ENCODE results near the gene GRID2IP.
A peak's percentile ranks its signal among the peaks of the same experiment; 100 is the strongest.
"Not testable (repeated sequence)": the region's sequence is repeated elsewhere in the genome, so short reads cannot be mapped to it uniquely, and the experiment has no call there.

GRID2IP gene

GRCh38 chr7:6461946-6462550, 89.2 kb downstream of the GRID2IP start:
- Histone ChIP-seq H3K9me3 (ENCODE audit: control extremely low read depth in 1 of 5, control insufficient read depth in 4 of 5, insufficient read depth in 2 of 5, low read depth in 1 of 5, low read length in 4 of 5) (peaks cover 0 to 5% (median 1%) of the 10 kb centered on the region in 5 experiments), H3K27me3 (replicated peaks in 2 of 5; ENCODE audit: control insufficient read depth in 4 of 5, insufficient read depth in 5 of 5, low read length in 4 of 5) (no peaks in the 10 kb centered on the region), H3K4me1 (ENCODE audit: control extremely low read depth in 1 of 4, control insufficient read depth in 4 of 4, insufficient read depth in 4 of 4, low read length in 3 of 4) (no peaks in the 10 kb centered on the region), H3K36me3 (ENCODE audit: control insufficient read depth in 4 of 4, insufficient read depth in 4 of 4, low read length in 3 of 4) (peaks cover 15 to 52% (median 38%) of the 10 kb centered on the region in 4 experiments), H3K27ac (ENCODE audit: insufficient read depth in 1 of 2, low read depth in 1 of 2, low read length in 2 of 2, poor library complexity in 1 of 2, severe bottlenecking in 2 of 2) (no peak overlapping the region), H3K4me3 (ENCODE audit: control insufficient read depth in 1 of 7, extremely low read depth in 1 of 7, insufficient read depth in 4 of 7, low read depth in 2 of 7, low read length in 6 of 7) (no peak overlapping the region)
- POLR2A ChIA-PET, result no interaction called here
- no peak for DNase-seq
- CTCF ChIA-PET, result no interaction called here
- WGBS (ENCODE audit: insufficient coverage), result 100% methylated on average over 1 of the region's 4 CpGs

- H3K4me1 ChIP-seq (ENCODE audit: control extremely low read depth in 1 of 4, control insufficient read depth in 4 of 4, insufficient read depth in 4 of 4, low read length in 3 of 4), result no peaks in the 10 kb centered on the region
- 97% methylated on average over 10 of the region's 11 CpGs for WGBS (ENCODE audit: insufficient coverage)
- no peak overlapping the region for H3K4me3 ChIP-seq (ENCODE audit: control insufficient read depth in 1 of 7, extremely low read depth in 1 of 7, insufficient read depth in 4 of 7, low read depth in 2 of 7, low read length in 6 of 7)
- H3K27me3 ChIP-seq (replicated peaks in 2 of 5; ENCODE audit: control insufficient read depth in 4 of 5, insufficient read depth in 5 of 5, low read length in 4 of 5), result no peaks in the 10 kb centered on the region
- ChIA-PET POLR2A (no interaction called here), CTCF (no interaction called here)
- H3K9me3 ChIP-seq (ENCODE audit: control extremely low read depth in 1 of 5, control insufficient read depth in 4 of 5, insufficient read depth in 2 of 5, low read depth in 1 of 5, low read length in 4 of 5), result no peaks in the 10 kb centered on the region
- DNase-seq, result no peak
- H3K27ac ChIP-seq (ENCODE audit: insufficient read depth in 1 of 2, low read depth in 1 of 2, low read length in 2 of 2, poor library complexity in 1 of 2, severe bottlenecking in 2 of 2), result no peak overlapping the region
- H3K36me3 ChIP-seq (ENCODE audit: control insufficient read depth in 4 of 4, insufficient read depth in 4 of 4, low read length in 3 of 4), result peaks cover 10 to 45% (median 28%) of the 10 kb centered on the region in 4 experiments
These were observed 90.2 kb downstream of the GRID2IP start for GRCh38 chr7:6460990-6461584.

GRCh38 chr7:6460303-6460702, 91.0 kb downstream of the GRID2IP start:
- POLR2A ChIA-PET, result no interaction called here
- CTCF ChIA-PET, result no interaction called here
- 100% methylated on average over 3 of the region's 6 CpGs for WGBS (ENCODE audit: insufficient coverage)

GRCh38 chr7:6458676-6459075, 92.6 kb downstream of the GRID2IP start:
- H3K27ac ChIP-seq (ENCODE audit: insufficient read depth in 1 of 2, low read depth in 1 of 2, low read length in 2 of 2, poor library complexity in 1 of 2, severe bottlenecking in 2 of 2); POLR2A ChIA-PET; H3K9me3 ChIP-seq (ENCODE audit: control extremely low read depth in 1 of 5, control insufficient read depth in 4 of 5, insufficient read depth in 2 of 5, low read depth in 1 of 5, low read length in 4 of 5); H3K4me3 ChIP-seq (ENCODE audit: control insufficient read depth in 1 of 7, extremely low read depth in 1 of 7, insufficient read depth in 4 of 7, low read depth in 2 of 7, low read length in 6 of 7); DNase-seq; H3K4me1 ChIP-seq (ENCODE audit: control extremely low read depth in 1 of 4, control insufficient read depth in 4 of 4, insufficient read depth in 4 of 4, low read length in 3 of 4); H3K27me3 ChIP-seq (replicated peaks in 2 of 5; ENCODE audit: control insufficient read depth in 4 of 5, insufficient read depth in 5 of 5, low read length in 4 of 5): not testable (repeated sequence)
- CTCF ChIA-PET, result interaction anchor here (1.1 kb wide), 1 partner anchor 18 kb away, joined by 3 read pairs; no protein-coding TSS in a partner anchor
- WGBS (ENCODE audit: insufficient coverage), result 100% methylated on average over 2 of the region's 3 CpGs
- peaks cover 5 to 32% (median 20%) of the 10 kb centered on the region in 4 experiments for H3K36me3 ChIP-seq (ENCODE audit: control insufficient read depth in 4 of 4, insufficient read depth in 4 of 4, low read length in 3 of 4)

More at GRCh38 chr7:6460303-6460702, 91.0 kb downstream of the GRID2IP start:
- H3K4me1 ChIP-seq (ENCODE audit: control extremely low read depth in 1 of 4, control insufficient read depth in 4 of 4, insufficient read depth in 4 of 4, low read length in 3 of 4), result no peaks in the 10 kb centered on the region
- DNase-seq, result no peak
- H3K27ac ChIP-seq (ENCODE audit: insufficient read depth in 1 of 2, low read depth in 1 of 2, low read length in 2 of 2, poor library complexity in 1 of 2, severe bottlenecking in 2 of 2), result no peak overlapping the region
- H3K36me3 ChIP-seq (ENCODE audit: control insufficient read depth in 4 of 4, insufficient read depth in 4 of 4, low read length in 3 of 4), result peaks cover 5 to 37% (median 22%) of the 10 kb centered on the region in 4 experiments
- no peak overlapping the region for H3K4me3 ChIP-seq (ENCODE audit: control insufficient read depth in 1 of 7, extremely low read depth in 1 of 7, insufficient read depth in 4 of 7, low read depth in 2 of 7, low read length in 6 of 7)
- H3K9me3 ChIP-seq (ENCODE audit: control extremely low read depth in 1 of 5, control insufficient read depth in 4 of 5, insufficient read depth in 2 of 5, low read depth in 1 of 5, low read length in 4 of 5), result no peaks in the 10 kb centered on the region
- H3K27me3 ChIP-seq (replicated peaks in 2 of 5; ENCODE audit: control insufficient read depth in 4 of 5, insufficient read depth in 5 of 5, low read length in 4 of 5), result no peaks in the 10 kb centered on the region

GRCh38 chr7:6453734-6454133, 97.5 kb downstream of the GRID2IP start:
- H3K27me3 ChIP-seq (replicated peaks in 2 of 5; ENCODE audit: control insufficient read depth in 4 of 5, insufficient read depth in 5 of 5, low read length in 4 of 5), result no peaks in the 10 kb centered on the region
- DNase-seq, result no peak
- WGBS (ENCODE audit: insufficient coverage), result no CpG with 5 or more reads among the region's 4 CpGs
- no peaks in the 10 kb centered on the region for H3K9me3 ChIP-seq (ENCODE audit: control extremely low read depth in 1 of 5, control insufficient read depth in 4 of 5, insufficient read depth in 2 of 5, low read depth in 1 of 5, low read length in 4 of 5)
- H3K4me3 ChIP-seq (ENCODE audit: control insufficient read depth in 1 of 7, extremely low read depth in 1 of 7, insufficient read depth in 4 of 7, low read depth in 2 of 7, low read length in 6 of 7), result no peak overlapping the region
- peaks cover 2 to 7% (median 2%) of the 10 kb centered on the region in 4 experiments for H3K4me1 ChIP-seq (ENCODE audit: control extremely low read depth in 1 of 4, control insufficient read depth in 4 of 4, insufficient read depth in 4 of 4, low read length in 3 of 4)
- no peak overlapping the region for H3K27ac ChIP-seq (ENCODE audit: insufficient read depth in 1 of 2, low read depth in 1 of 2, low read length in 2 of 2, poor library complexity in 1 of 2, severe bottlenecking in 2 of 2)
- ChIA-PET POLR2A (no interaction called here), CTCF (no interaction called here)
- no peaks in the 10 kb centered on the region for H3K36me3 ChIP-seq (ENCODE audit: control insufficient read depth in 4 of 4, insufficient read depth in 4 of 4, low read length in 3 of 4)

GRCh38 chr7:6451224-6451705, 100.0 kb downstream of the GRID2IP start:
- Histone ChIP-seq H3K27me3 (replicated peaks in 2 of 5; ENCODE audit: control insufficient read depth in 4 of 5, insufficient read depth in 5 of 5, low read length in 4 of 5) (no peaks in the 10 kb centered on the region), H3K27ac (ENCODE audit: insufficient read depth in 1 of 2, low read depth in 1 of 2, low read length in 2 of 2, poor library complexity in 1 of 2, severe bottlenecking in 2 of 2) (no peak overlapping the region), H3K36me3 (ENCODE audit: control insufficient read depth in 4 of 4, insufficient read depth in 4 of 4, low read length in 3 of 4) (no peaks in the 10 kb centered on the region), H3K4me1 (ENCODE audit: control extremely low read depth in 1 of 4, control insufficient read depth in 4 of 4, insufficient read depth in 4 of 4, low read length in 3 of 4) (peaks cover 5 to 22% (median 13%) of the 10 kb centered on the region in 4 experiments), H3K4me3 (ENCODE audit: control insufficient read depth in 1 of 7, extremely low read depth in 1 of 7, insufficient read depth in 4 of 7, low read depth in 2 of 7, low read length in 6 of 7) (no peak overlapping the region), H3K9me3 (ENCODE audit: control extremely low read depth in 1 of 5, control insufficient read depth in 4 of 5, insufficient read depth in 2 of 5, low read depth in 1 of 5, low read length in 4 of 5) (no peaks in the 10 kb centered on the region)
- ChIA-PET POLR2A (no interaction called here), CTCF (interaction anchor here (1.2 kb wide), 1 partner anchor 29 kb away, joined by 3 read pairs; no protein-coding TSS in a partner anchor)
- DNase-seq, result peak; percentile 64 to 86 (median 75)
- WGBS (ENCODE audit: insufficient coverage), result 81% methylated on average over 4 of the region's 6 CpGs

GRCh38 chr7:6450591-6450990, 100.7 kb downstream of the GRID2IP start:
- DNase-seq; H3K4me3 ChIP-seq (ENCODE audit: control insufficient read depth in 1 of 7, extremely low read depth in 1 of 7, insufficient read depth in 4 of 7, low read depth in 2 of 7, low read length in 6 of 7); H3K9me3 ChIP-seq (ENCODE audit: control extremely low read depth in 1 of 5, control insufficient read depth in 4 of 5, insufficient read depth in 2 of 5, low read depth in 1 of 5, low read length in 4 of 5); H3K27ac ChIP-seq (ENCODE audit: insufficient read depth in 1 of 2, low read depth in 1 of 2, low read length in 2 of 2, poor library complexity in 1 of 2, severe bottlenecking in 2 of 2); POLR2A ChIA-PET; H3K36me3 ChIP-seq (ENCODE audit: control insufficient read depth in 4 of 4, insufficient read depth in 4 of 4, low read length in 3 of 4); H3K27me3 ChIP-seq (replicated peaks in 2 of 5; ENCODE audit: control insufficient read depth in 4 of 5, insufficient read depth in 5 of 5, low read length in 4 of 5): not testable (repeated sequence)
- CTCF ChIA-PET, result interaction anchor here (1.2 kb wide), 1 partner anchor 30 kb away, joined by 3 read pairs; no protein-coding TSS in a partner anchor
- WGBS (ENCODE audit: insufficient coverage), result 100% methylated on average over 5 of the region's 10 CpGs
- H3K4me1 ChIP-seq (ENCODE audit: control extremely low read depth in 1 of 4, control insufficient read depth in 4 of 4, insufficient read depth in 4 of 4, low read length in 3 of 4), result peaks cover 5 to 25% (median 13%) of the 10 kb centered on the region in 4 experiments

Data from common myeloid progenitor, CD34-positive (primary cell).